ENCODE results near the gene FOXA1.
"Not testable (repeated sequence)": the region's sequence is repeated elsewhere in the genome, so short reads cannot be mapped to it uniquely, and the experiment has no call there.

The FOXA1 gene

DNA sequence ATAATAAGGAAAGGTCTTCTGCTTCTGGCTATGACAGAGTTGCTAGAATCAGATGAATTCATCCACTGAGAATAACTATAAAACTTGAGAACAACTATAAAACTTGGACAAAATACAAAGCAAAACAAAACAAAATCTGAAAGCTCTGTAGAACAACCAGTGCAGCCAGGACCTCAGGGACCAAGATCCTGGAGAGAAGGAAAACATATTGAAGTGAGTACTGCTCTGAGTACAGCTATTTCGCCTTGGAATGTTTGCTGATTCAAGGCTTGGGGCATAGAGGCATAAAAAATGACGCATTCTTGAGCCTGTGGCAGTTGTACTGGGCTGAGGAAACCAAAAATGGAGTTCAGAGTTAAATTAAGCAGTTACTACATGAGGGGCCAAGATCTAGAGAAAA lies 21.7 kb downstream of the FOXA1 start:
- H3K36me3 ChIP-seq (ENCODE audit: insufficient read depth, low read length), result no peaks in the 10 kb centered on the region
- no peak overlapping the region for H2AFZ ChIP-seq (ENCODE audit: low read length, unreplicated experiment)
- H3K27ac ChIP-seq (ENCODE audit: low read depth, low read length), result no peak overlapping the region
- peaks cover 3% of the 10 kb centered on the region; the same call in 1 of the 2 replicates for H3K27me3 ChIP-seq (ENCODE audit: insufficient read depth, low read length)
- no peaks in the 10 kb centered on the region for H3K79me2 ChIP-seq (ENCODE audit: control insufficient read depth, insufficient read depth, low read length, unreplicated experiment)
- no peak overlapping the region for H3K4me3 ChIP-seq (ENCODE audit: low read depth, low read length)
- H3K4me1 ChIP-seq (ENCODE audit: control insufficient read depth, insufficient read depth, low read length, unreplicated experiment), result no peaks in the 10 kb centered on the region

DNA sequence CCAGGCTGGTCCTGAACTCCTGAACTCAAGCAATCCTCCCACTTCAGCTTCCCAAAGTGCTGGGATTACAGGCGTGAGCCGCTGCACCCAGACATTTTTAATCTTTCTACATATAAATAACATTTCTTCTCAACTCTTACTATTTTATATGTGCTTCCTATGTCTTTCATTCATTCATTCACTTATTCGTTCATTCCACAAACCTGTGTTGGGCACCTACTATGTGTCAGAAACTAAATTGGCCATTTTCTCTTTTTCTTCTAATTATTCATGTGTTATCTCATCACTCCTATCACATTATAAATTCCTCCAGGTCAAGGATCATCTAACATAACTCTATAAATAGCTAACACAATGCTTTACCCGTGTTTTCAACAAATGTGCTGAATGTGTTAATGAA lies 23.7 kb downstream of the FOXA1 start:
- H3K4me1 ChIP-seq (ENCODE audit: control insufficient read depth, insufficient read depth, low read length, unreplicated experiment), result no peaks in the 10 kb centered on the region
- H2AFZ ChIP-seq (ENCODE audit: low read length, unreplicated experiment), result no peak overlapping the region
- H3K27me3 ChIP-seq (ENCODE audit: insufficient read depth, low read length), result no peaks in the 10 kb centered on the region; the same call in 1 of the 2 replicates
- no peaks in the 10 kb centered on the region for H3K36me3 ChIP-seq (ENCODE audit: insufficient read depth, low read length)
- no peak overlapping the region for H3K4me3 ChIP-seq (ENCODE audit: low read depth, low read length)
- no peaks in the 10 kb centered on the region for H3K79me2 ChIP-seq (ENCODE audit: control insufficient read depth, insufficient read depth, low read length, unreplicated experiment)
- H3K27ac ChIP-seq (ENCODE audit: low read depth, low read length), result no peak overlapping the region

DNA sequence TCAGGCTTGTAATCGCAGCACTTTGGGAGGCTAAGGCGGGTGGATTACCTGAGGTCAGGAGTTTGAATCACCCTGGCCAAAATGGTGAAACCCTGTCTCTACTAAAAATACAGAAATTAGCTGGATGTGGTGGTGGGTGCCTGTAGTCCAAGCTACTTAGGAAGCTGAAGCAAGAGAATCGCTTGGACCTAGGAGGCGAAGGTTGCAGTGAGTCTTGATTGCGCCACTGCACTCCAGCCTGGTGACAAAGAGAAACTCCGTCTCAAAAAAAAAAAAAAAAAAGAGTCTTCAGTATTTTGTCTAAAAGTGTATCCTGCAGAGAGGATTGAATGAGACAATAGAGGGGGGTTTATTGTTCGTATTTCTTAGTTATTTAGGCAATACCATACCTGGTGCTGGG lies 25.3 kb downstream of the FOXA1 start:
- Histone ChIP-seq H3K36me3 (ENCODE audit: insufficient read depth, low read length) (no peaks in the 10 kb centered on the region), H3K79me2 (ENCODE audit: control insufficient read depth, insufficient read depth, low read length, unreplicated experiment) (no peaks in the 10 kb centered on the region), H3K27ac (ENCODE audit: low read depth, low read length) (no peak overlapping the region), H3K4me3 (ENCODE audit: low read depth, low read length) (no peak overlapping the region), H2AFZ (ENCODE audit: low read length, unreplicated experiment) (no peak overlapping the region), H3K4me1 (ENCODE audit: control insufficient read depth, insufficient read depth, low read length, unreplicated experiment) (no peaks in the 10 kb centered on the region), H3K27me3 (ENCODE audit: insufficient read depth, low read length) (no peaks in the 10 kb centered on the region; the same call in 1 of the 2 replicates)

DNA sequence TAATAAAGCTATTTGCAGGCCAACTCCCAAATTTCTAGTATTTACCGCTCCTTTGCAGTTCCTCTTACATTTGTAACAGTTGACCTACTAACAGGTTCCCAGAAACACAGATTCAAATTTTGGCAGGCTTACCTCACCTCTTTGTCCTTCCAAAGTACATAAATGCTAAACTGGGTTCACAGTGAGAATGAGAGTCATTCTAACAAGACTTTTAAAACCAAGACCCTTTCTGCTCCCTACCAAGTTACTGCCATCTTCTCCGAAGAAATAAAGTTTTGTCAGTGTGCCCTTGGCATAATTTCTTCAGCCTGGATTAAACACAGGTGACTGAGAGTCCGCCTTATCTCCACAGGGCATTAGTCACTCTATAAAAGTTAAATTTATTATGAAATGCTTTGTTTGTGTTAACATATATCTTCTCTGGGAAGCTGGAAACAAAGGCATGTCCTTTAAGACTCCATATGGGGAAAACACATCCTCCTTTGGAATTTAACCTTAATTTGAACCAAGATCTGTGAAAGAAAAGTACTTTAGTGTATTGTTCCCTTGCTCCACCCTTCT lies 28.2 kb downstream of the FOXA1 start:
- no peak overlapping the region for H3K27ac ChIP-seq (ENCODE audit: low read depth, low read length)
- H3K79me2 ChIP-seq (ENCODE audit: control insufficient read depth, insufficient read depth, low read length, unreplicated experiment), result no peaks in the 10 kb centered on the region
- H2AFZ ChIP-seq (ENCODE audit: low read length, unreplicated experiment), result no peak overlapping the region
- H3K4me1 ChIP-seq (ENCODE audit: control insufficient read depth, insufficient read depth, low read length, unreplicated experiment), result no peaks in the 10 kb centered on the region
- no peaks in the 10 kb centered on the region for H3K27me3 ChIP-seq (ENCODE audit: insufficient read depth, low read length)
- no peak overlapping the region for H3K4me3 ChIP-seq (ENCODE audit: low read depth, low read length)
- H3K36me3 ChIP-seq (ENCODE audit: insufficient read depth, low read length), result no peaks in the 10 kb centered on the region

DNA sequence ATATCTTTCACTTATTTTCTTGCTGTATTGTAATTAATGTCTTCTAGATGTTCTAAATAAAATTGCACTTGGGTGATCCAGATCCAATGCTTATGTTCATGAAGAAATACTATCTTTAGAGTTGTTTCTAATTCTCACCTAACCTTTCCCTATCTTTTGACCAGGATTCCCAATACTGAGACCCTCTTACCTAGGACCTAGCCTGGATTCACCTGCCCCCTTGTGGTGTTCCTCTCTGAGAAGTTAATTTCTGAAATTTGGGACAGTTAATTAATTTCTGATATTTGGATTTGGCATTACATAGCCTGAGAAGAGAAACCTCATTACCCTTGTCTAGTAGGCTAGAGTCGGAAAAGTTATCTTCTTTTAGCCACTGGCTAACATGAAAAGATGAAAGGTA lies 29.5 kb downstream of the FOXA1 start:
- Histone ChIP-seq H3K27ac (ENCODE audit: low read depth, low read length) (no peak overlapping the region), H2AFZ (ENCODE audit: low read length, unreplicated experiment) (no peak overlapping the region), H3K4me3 (ENCODE audit: low read depth, low read length) (no peak overlapping the region), H3K36me3 (ENCODE audit: insufficient read depth, low read length) (no peaks in the 10 kb centered on the region), H3K27me3 (ENCODE audit: insufficient read depth, low read length) (no peaks in the 10 kb centered on the region), H3K79me2 (ENCODE audit: control insufficient read depth, insufficient read depth, low read length, unreplicated experiment) (no peaks in the 10 kb centered on the region), H3K4me1 (ENCODE audit: control insufficient read depth, insufficient read depth, low read length, unreplicated experiment) (no peaks in the 10 kb centered on the region)

DNA sequence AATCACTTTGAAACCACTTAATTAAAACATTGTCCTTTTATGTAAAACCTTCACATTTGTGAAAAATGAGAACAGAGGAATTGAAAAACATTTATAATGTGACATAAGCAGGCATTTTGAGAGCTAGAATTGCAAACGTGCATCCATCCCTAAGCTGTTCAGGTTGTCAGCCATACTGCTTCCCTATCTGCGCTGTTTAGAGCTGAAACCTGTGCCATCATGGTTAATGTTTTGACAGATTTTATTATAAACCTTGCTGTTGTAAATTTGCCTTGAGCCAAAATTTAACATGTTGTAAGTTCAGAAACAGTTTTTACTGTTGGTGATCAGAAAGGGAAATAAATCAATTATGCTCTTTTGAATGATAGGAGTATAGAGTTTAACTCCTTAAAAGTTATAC lies 31.9 kb downstream of the FOXA1 start:
- Histone ChIP-seq H2AFZ (ENCODE audit: low read length, unreplicated experiment) (no peak overlapping the region), H3K36me3 (ENCODE audit: insufficient read depth, low read length) (no peaks in the 10 kb centered on the region), H3K27me3 (ENCODE audit: insufficient read depth, low read length) (no peaks in the 10 kb centered on the region), H3K4me1 (ENCODE audit: control insufficient read depth, insufficient read depth, low read length, unreplicated experiment) (no peaks in the 10 kb centered on the region), H3K27ac (ENCODE audit: low read depth, low read length) (no peak overlapping the region), H3K4me3 (ENCODE audit: low read depth, low read length) (no peak overlapping the region), H3K79me2 (ENCODE audit: control insufficient read depth, insufficient read depth, low read length, unreplicated experiment) (no peaks in the 10 kb centered on the region)

DNA sequence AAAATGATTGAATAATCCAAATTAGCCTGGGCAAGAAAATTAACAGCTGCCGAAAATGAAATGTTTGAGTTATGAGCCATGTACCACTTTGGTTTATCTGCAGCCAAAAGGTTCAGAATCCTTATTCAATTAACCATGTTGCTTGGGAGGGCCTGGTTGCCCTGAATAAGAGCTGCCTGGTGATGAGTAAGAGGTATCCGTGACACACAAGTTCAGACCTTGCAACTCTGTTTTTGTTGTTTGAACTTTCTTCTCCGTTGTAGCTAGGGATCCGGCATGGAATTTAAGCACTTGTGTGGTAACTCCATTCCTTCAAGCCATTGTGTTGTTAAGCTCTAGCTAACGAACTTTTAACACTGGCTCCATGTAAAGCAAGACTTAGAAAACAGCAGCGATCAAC lies 35.7 kb downstream of the FOXA1 start:
- Histone ChIP-seq H3K79me2 (ENCODE audit: control insufficient read depth, insufficient read depth, low read length, unreplicated experiment) (no peaks in the 10 kb centered on the region), H2AFZ (ENCODE audit: low read length, unreplicated experiment) (no peak overlapping the region), H3K27ac (ENCODE audit: low read depth, low read length) (no peak overlapping the region), H3K36me3 (ENCODE audit: insufficient read depth, low read length) (no peaks in the 10 kb centered on the region), H3K4me3 (ENCODE audit: low read depth, low read length) (no peak overlapping the region), H3K27me3 (ENCODE audit: insufficient read depth, low read length) (no peaks in the 10 kb centered on the region), H3K4me1 (ENCODE audit: control insufficient read depth, insufficient read depth, low read length, unreplicated experiment) (no peaks in the 10 kb centered on the region)

DNA sequence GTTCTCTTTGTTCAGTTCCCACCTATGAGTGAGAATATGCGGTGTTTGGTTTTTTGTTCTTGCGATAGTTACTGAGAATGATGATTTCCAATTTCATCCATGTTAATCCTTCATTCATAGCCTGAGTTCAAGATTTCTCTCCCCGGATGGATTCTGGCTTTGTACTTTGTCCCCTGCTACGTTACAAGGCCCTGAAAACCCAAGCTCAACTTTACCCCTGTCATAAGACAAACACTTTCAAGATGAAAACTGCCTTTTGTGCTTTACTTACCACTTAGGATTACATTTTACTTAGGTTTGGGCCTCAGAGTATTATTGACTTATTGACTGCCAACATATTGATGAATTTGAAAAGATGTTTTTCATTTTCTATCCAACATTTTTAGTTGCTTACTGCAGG lies 36.3 kb downstream of the FOXA1 start:
- no peaks in the 10 kb centered on the region for H3K79me2 ChIP-seq (ENCODE audit: control insufficient read depth, insufficient read depth, low read length, unreplicated experiment)
- no peak overlapping the region for H3K27ac ChIP-seq (ENCODE audit: low read depth, low read length)
- H3K4me1 ChIP-seq (ENCODE audit: control insufficient read depth, insufficient read depth, low read length, unreplicated experiment), result no peaks in the 10 kb centered on the region
- H3K27me3 ChIP-seq (ENCODE audit: insufficient read depth, low read length), result no peaks in the 10 kb centered on the region
- H3K36me3 ChIP-seq (ENCODE audit: insufficient read depth, low read length), result no peaks in the 10 kb centered on the region
- H3K4me3 ChIP-seq (ENCODE audit: low read depth, low read length), result no peak overlapping the region
- no peak overlapping the region for H2AFZ ChIP-seq (ENCODE audit: low read length, unreplicated experiment)

DNA sequence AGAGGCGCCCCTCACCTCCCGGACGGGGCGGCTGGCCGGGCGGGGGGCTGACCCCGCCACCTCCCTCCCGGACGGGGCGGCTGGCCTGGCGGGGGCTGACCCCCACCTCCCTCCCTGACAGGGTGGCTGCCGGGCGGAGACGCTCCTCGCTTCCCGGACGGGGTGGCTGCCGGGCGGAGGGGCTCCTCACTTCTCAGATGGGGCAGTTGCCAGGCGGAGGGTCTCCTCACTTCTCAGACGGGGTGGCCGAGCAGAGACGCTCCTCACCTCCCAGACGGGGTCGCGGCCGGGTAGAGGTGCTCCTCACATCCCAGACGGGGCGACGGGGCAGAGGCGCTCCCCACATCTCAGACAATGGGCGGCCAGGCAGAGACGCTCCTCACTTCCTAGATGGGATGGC lies 39.5 kb downstream of the FOXA1 start:
- not testable (repeated sequence) for H3K79me2 ChIP-seq (ENCODE audit: control insufficient read depth, insufficient read depth, low read length, unreplicated experiment); H3K36me3 ChIP-seq (ENCODE audit: insufficient read depth, low read length); H3K4me3 ChIP-seq (ENCODE audit: low read depth, low read length); H3K27ac ChIP-seq (ENCODE audit: low read depth, low read length); H2AFZ ChIP-seq (ENCODE audit: low read length, unreplicated experiment); H3K27me3 ChIP-seq (ENCODE audit: insufficient read depth, low read length); H3K4me1 ChIP-seq (ENCODE audit: control insufficient read depth, insufficient read depth, low read length, unreplicated experiment)

DNA sequence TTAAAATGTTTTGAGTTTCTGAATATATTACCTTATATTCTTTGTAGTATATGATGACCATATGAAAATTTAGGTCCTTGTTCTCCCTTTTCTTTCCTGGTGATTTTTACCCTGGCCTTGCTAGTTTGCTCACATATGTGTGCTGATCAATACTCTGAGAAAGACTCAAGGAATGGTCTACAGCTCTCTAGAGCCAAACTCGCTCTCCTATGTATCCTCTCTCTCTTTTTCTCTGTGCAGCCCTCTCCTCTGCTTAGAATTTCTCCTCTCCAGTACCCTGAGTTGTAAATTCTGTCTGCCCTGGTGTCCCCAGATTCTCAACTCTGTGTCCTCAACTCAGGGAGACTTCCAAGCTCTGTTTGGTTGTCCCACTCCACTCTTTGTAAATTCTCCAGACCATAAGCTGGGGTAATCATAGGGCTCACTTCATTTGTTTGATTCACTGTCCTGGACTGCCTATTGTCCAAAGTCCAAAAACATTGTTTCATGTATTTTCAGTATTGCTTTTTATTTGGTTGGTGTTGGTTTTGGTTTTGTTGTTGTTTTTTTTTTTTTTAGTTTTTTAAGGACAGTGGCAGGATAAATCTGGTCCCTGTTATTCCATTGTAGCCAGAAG lies 41.0 kb downstream of the FOXA1 start:
- H3K27ac ChIP-seq (ENCODE audit: low read depth, low read length), result no peak overlapping the region
- H3K36me3 ChIP-seq (ENCODE audit: insufficient read depth, low read length), result no peaks in the 10 kb centered on the region
- no peak overlapping the region for H2AFZ ChIP-seq (ENCODE audit: low read length, unreplicated experiment)

DNA sequence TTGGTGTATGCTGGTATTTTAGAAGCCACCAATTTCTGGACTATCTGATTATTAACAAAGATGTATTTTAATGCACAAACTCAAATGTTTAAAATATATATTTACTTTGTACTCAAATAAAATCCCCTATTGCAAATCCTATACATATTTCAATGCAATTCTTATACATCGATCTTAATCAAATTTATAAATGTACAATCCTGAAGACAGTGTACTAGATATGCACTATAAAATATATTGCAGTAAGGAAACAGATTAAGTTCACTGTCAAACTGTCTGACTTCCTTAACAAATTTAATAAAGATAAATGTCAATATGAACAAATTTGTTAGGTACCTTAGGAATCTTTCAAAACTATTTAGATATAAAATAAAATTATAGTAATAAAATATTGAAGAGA lies 43.9 kb downstream of the FOXA1 start:
- H3K27me3 ChIP-seq (ENCODE audit: insufficient read depth, low read length), result no peaks in the 10 kb centered on the region

More for the DNA sequence above, 41.0 kb downstream of the FOXA1 start:
- no peaks in the 10 kb centered on the region for H3K27me3 ChIP-seq (ENCODE audit: insufficient read depth, low read length)
- H3K4me1 ChIP-seq (ENCODE audit: control insufficient read depth, insufficient read depth, low read length, unreplicated experiment), result no peaks in the 10 kb centered on the region
- H3K4me3 ChIP-seq (ENCODE audit: low read depth, low read length), result no peak overlapping the region
- H3K79me2 ChIP-seq (ENCODE audit: control insufficient read depth, insufficient read depth, low read length, unreplicated experiment), result no peaks in the 10 kb centered on the region

More for the DNA sequence above, 43.9 kb downstream of the FOXA1 start:
- Histone ChIP-seq H3K27ac (ENCODE audit: low read depth, low read length) (no peak overlapping the region), H3K4me1 (ENCODE audit: control insufficient read depth, insufficient read depth, low read length, unreplicated experiment) (no peaks in the 10 kb centered on the region), H3K79me2 (ENCODE audit: control insufficient read depth, insufficient read depth, low read length, unreplicated experiment) (no peaks in the 10 kb centered on the region), H3K4me3 (ENCODE audit: low read depth, low read length) (no peak overlapping the region), H3K36me3 (ENCODE audit: insufficient read depth, low read length) (no peaks in the 10 kb centered on the region), H2AFZ (ENCODE audit: low read length, unreplicated experiment) (no peak overlapping the region)
